Uterus (tissue), 4 donors: ENCODE measurements around the gene ERGIC1. TPM values are rescaled to one million over a fixed set of nuclear protein-coding genes. Genes with fewer than 3 reads are reported as not detected.
A peak's percentile ranks its signal among the peaks of the same experiment; 100 is the strongest.

Experiments used
- DNase-seq, 2 donors: peaks; one replicate each; pipeline ENCODE4 v3.0.0-alpha.2; 2019 to 2020
- H3K27ac ChIP-seq, 2 donors: fragments of 200-600 bp; sonication (generic); 1 replicate in 1 of 2; 2 replicates in 1 of 2; pipeline ENCODE4 v1.5.1; 2016 to 2018
- H3K27me3 ChIP-seq, 2 donors: fragments of 200-600 bp; sonication (generic); one replicate each; pipeline ENCODE4 v1.5.1; 2018 to 2019; ENCODE audit warnings: control low read depth in 1 of 2
- H3K36me3 ChIP-seq, 2 donors: fragments of 200-600 bp; sonication (generic); one replicate each; pipeline ENCODE4 v1.5.1; 2019; ENCODE audit warnings: control low read depth in 1 of 2
- H3K4me1 ChIP-seq, 2 donors: fragments of 200-600 bp; sonication (generic); one replicate each; pipeline ENCODE4 v1.5.1; 2018 to 2019; ENCODE audit warnings: control low read depth in 1 of 2
- H3K4me3 ChIP-seq, 2 donors: fragments of 200-600 bp; sonication (generic); 1 replicate in 1 of 2; 2 replicates in 1 of 2; pipeline ENCODE4 v1.5.1; 2018 to 2019; ENCODE audit warnings: mild to moderate bottlenecking in 1 of 2
- H3K9me3 ChIP-seq, 2 donors: fragments of 200-600 bp; sonication (generic); one replicate each; pipeline ENCODE4 v1.5.1; 2019; ENCODE audit warnings: control low read depth in 1 of 2
- CTCF ChIP-seq, 4 experiments: fragments of 200-600 bp in 2 of 4; fragments of 450-650 bp in 2 of 4; sonication (generic) in 2 of 4; IDR thresholded peaks; one replicate each; pipeline ENCODE4 v1.5.1; 2016 to 2019; ENCODE audit warnings: antibody characterized with exemption in 4 of 4, mild to moderate bottlenecking in 2 of 4, moderate library complexity in 1 of 4
- POLR2A ChIP-seq, 2 donors: fragments of 450-650 bp; IDR thresholded peaks; one replicate each; pipeline ENCODE4 v1.6.1; 2016; ENCODE audit warnings: antibody characterized with exemption in 2 of 2, mild to moderate bottlenecking in 1 of 2, moderate library complexity in 1 of 2
- intact Hi-C: fragments of 100-400 bp; cut with DNase I; formaldehyde crosslinking; loops from one replicate; pipeline ENCODE4 v1.15.1; 2023; ENCODE audit warnings: low total_unique reads
- total RNA-seq, 4 donors: library from RNA; depleted of rRNA in 3 of 4; stranded (reverse); fragments of >200 nt in 3 of 4; gene quantifications; one replicate each; pipeline versions ENCODE4 v1.1.0 to v1.2.4, GENCODE V29; 2014 to 2023
- donor health status: DM: yes; HTN: yes; CAD: no.

Gene ERGIC1
- total RNA-seq, 4 donors from 2014 or later, result 34.8 to 130 (median 67.7) TPM

GRCh38 chr5:172959824-172960799 lies 126.1 kb downstream of the ERGIC1 start:
- H3K4me1 ChIP-seq, result peaks cover 4 to 14% of the 10 kb centered on the region in 2 donors
- no peaks in the 10 kb centered on the region for H3K9me3 ChIP-seq
- no peak for DNase-seq
- TF ChIP-seq POLR2A (IDR thresholded peaks at IDR 0.05), result no peak
- TF ChIP-seq CTCF (IDR thresholded peaks at IDR 0.05), result no peak
- no peaks in the 10 kb centered on the region for H3K36me3 ChIP-seq
- H3K27me3 ChIP-seq, result no peaks in the 10 kb centered on the region
- H3K4me3 ChIP-seq, result peak overlapping the region; percentile 54 to 82
- intact Hi-C loops, result no loop called here
- peak overlapping the region; percentile 76 to 84 for H3K27ac ChIP-seq

- Histone ChIP-seq H3K4me3 (no peak overlapping the region), H3K27me3 (no peaks in the 10 kb centered on the region), H3K9me3 (no peaks in the 10 kb centered on the region), H3K36me3 (no peaks in the 10 kb centered on the region), H3K27ac (no peak overlapping the region), H3K4me1 (no peaks in the 10 kb centered on the region)
- TF ChIP-seq CTCF (IDR thresholded peaks at IDR 0.05) (no peak), POLR2A (IDR thresholded peaks at IDR 0.05) (no peak)
- DNase-seq, result no peak
- intact Hi-C loops, result no loop called here
Observed at GRCh38 chr5:172969921-172970320, 135.9 kb downstream of the ERGIC1 start.

GRCh38 chr5:172971482-172971881 lies 137.4 kb downstream of the ERGIC1 start:
- TF ChIP-seq POLR2A (IDR thresholded peaks at IDR 0.05) (no peak), CTCF (IDR thresholded peaks at IDR 0.05) (no peak)
- H3K36me3 ChIP-seq, result no peaks in the 10 kb centered on the region
- H3K9me3 ChIP-seq, result no peaks in the 10 kb centered on the region
- no peaks in the 10 kb centered on the region for H3K4me1 ChIP-seq
- no peak overlapping the region for H3K27ac ChIP-seq
- intact Hi-C loops, result no loop called here
- H3K27me3 ChIP-seq, result no peaks in the 10 kb centered on the region
- H3K4me3 ChIP-seq, result no peak overlapping the region
- DNase-seq, result no peak

- DNase-seq, result no peak
- TF ChIP-seq POLR2A (IDR thresholded peaks at IDR 0.05) (no peak), CTCF (IDR thresholded peaks at IDR 0.05) (no peak)
- Histone ChIP-seq H3K27ac (no peak overlapping the region), H3K4me3 (no peak overlapping the region), H3K36me3 (no peaks in the 10 kb centered on the region), H3K27me3 (no peaks in the 10 kb centered on the region), H3K9me3 (no peaks in the 10 kb centered on the region), H3K4me1 (no peaks in the 10 kb centered on the region)
- intact Hi-C loops, result no loop called here
Observed at GRCh38 chr5:172972552-172972951, 138.5 kb downstream of the ERGIC1 start.

GRCh38 chr5:172973127-172973916 lies 139.3 kb downstream of the ERGIC1 start:
- intact Hi-C loops, result no loop called here
- Histone ChIP-seq H3K4me3 (no peak overlapping the region), H3K4me1 (no peaks in the 10 kb centered on the region), H3K27ac (no peak overlapping the region), H3K27me3 (no peaks in the 10 kb centered on the region), H3K9me3 (no peaks in the 10 kb centered on the region), H3K36me3 (no peaks in the 10 kb centered on the region)
- no peak for TF ChIP-seq POLR2A (IDR thresholded peaks at IDR 0.05)
- TF ChIP-seq CTCF (IDR thresholded peaks at IDR 0.05), result no peak
- no peak for DNase-seq
